Spleen (tissue), 7 donors: Measurements from ENCODE around the gene CARD16.

Experiments used
- POLR2A ChIP-seq, 3 donors: fragments of 450-650 bp; IDR thresholded peaks; one replicate each; pipeline ENCODE4 v1.5.1; 2017; ENCODE audit warnings: antibody characterized with exemption in 3 of 3, mild to moderate bottlenecking in 1 of 3
- POLR2AphosphoS5 ChIP-seq, 3 donors: sonication (generic); formaldehyde crosslinking; IDR thresholded peaks; one replicate each; pipeline ENCODE4 v1.5.1; 2017; ENCODE audit warnings: antibody characterized with exemption in 3 of 3
- TF ChIP-seq, protein P1 (sequence below), 11 experiments: fragments of 200-600 bp in 7 of 11; fragments of 450-650 bp in 4 of 11; sonication (generic) in 4 of 11; IDR thresholded peaks in 8 of 11; conservative IDR thresholded peaks in 3 of 11; 1 replicate in 7 of 11; 2 replicates in 4 of 11; pipeline versions ENCODE4 v1.4.0 to v1.8.0; 2016 to 2021; ENCODE audit warnings: antibody characterized with exemption in 11 of 11, inconsistent platforms in 4 of 11, mild to moderate bottlenecking in 1 of 11
- donor health status: DM: no; HTN: no; CAD: no; lungs with moderate emphysema.
- donor health status: DM: no; HTN: no; CAD: no.
- donor health status: DM: no; HTN: no; CAD: no.

DNA sequence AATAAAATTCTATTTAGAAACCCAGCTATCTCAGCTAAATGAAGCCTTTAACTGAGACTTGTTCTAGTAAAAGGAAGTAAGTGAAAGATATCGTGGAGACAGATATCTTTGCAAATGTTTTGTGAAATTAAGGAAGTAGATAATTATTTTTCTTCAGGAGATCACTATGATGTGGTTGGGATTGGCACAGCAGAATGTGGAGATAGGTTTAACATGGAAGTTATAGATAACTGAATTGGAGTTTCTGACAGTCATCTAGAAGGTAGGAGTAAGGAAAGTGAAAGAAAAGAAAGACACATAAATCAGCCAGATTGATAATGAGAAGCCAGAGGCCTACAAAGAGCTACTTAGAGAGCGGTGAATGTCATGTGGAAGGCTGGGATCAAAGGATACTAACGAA, 17.5 kb downstream of the CARD16 start:
- TF ChIP-seq, protein P1, sequence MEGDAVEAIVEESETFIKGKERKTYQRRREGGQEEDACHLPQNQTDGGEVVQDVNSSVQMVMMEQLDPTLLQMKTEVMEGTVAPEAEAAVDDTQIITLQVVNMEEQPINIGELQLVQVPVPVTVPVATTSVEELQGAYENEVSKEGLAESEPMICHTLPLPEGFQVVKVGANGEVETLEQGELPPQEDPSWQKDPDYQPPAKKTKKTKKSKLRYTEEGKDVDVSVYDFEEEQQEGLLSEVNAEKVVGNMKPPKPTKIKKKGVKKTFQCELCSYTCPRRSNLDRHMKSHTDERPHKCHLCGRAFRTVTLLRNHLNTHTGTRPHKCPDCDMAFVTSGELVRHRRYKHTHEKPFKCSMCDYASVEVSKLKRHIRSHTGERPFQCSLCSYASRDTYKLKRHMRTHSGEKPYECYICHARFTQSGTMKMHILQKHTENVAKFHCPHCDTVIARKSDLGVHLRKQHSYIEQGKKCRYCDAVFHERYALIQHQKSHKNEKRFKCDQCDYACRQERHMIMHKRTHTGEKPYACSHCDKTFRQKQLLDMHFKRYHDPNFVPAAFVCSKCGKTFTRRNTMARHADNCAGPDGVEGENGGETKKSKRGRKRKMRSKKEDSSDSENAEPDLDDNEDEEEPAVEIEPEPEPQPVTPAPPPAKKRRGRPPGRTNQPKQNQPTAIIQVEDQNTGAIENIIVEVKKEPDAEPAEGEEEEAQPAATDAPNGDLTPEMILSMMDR (IDR thresholded peaks at IDR 0.05 in 8 of 11, conservative IDR thresholded peaks at IDR 0.05 in 3 of 11) = no peak
- TF ChIP-seq POLR2A (IDR thresholded peaks at IDR 0.05) (no peak), POLR2AphosphoS5 (IDR thresholded peaks at IDR 0.05) (no peak)
